Endothelial cell of umbilical vein (primary cell): Measurements from ENCODE around the gene TEX48. TPM values are rescaled to one million over a fixed set of nuclear protein-coding genes. Genes with fewer than 3 reads are reported as not detected.

ENCODE experiments used
- BruUV-seq: library from RNA; stranded (reverse); fragments of 400-500 nt; replicated peaks from 2 replicates; lab custom pipeline; 2021; lab: Mats Ljungman, UMichigan
- CTCF ChIA-PET: fragments of 300-600, 350-600 bp; sonication (Branson Sonifier 250); formaldehyde crosslinking; loops from one replicate; lab custom pipeline; 2021; ENCODE audit warnings: antibody characterized with exemption, inconsistent platforms; lab: Charles Lee
- POLR2A ChIA-PET: fragments of 300-600, 350-600 bp; sonication (Branson Sonifier 250); formaldehyde crosslinking; loops from one replicate; lab custom pipeline; 2021; ENCODE audit warnings: antibody characterized with exemption, inconsistent platforms; lab: Charles Lee
- DNase-seq: peaks from one replicate; pipeline ENCODE4 v3.0.0-alpha.2; 2011; ENCODE audit warnings: low read depth, low spot score
- FAIRE-seq: peaks from 2 replicates; lab custom pipeline; 2011; peaks lifted over from hg19 to GRCh38; lab: Jason Lieb, UNC
- H2AFZ ChIP-seq: 2 replicates; pipeline ENCODE4 v1.6.0; 2012; ENCODE audit warnings: low read depth, low read length, control low read depth, inconsistent platforms
- H3K27ac ChIP-seq: 2 replicates; pipeline ENCODE4 v1.5.1; 2011; ENCODE audit warnings: low read depth, mild to moderate bottlenecking, control low read depth, low read length, moderate library complexity; ENCODE audit not compliant: insufficient read depth
- H3K27me3 ChIP-seq, 2 experiments: 2 replicates each; pipeline versions ENCODE4 v1.6.0 to v1.6.1; 2011; ENCODE audit warnings: low read length in 2 of 2, mixed read lengths in 1 of 2; ENCODE audit not compliant: control insufficient read depth in 2 of 2, insufficient read depth in 2 of 2
- H3K36me3 ChIP-seq, 2 experiments: 2 replicates in 1 of 2; 3 replicates in 1 of 2; pipeline ENCODE4 v1.5.1; 2011; ENCODE audit warnings: low read length in 2 of 2, mild to moderate bottlenecking in 1 of 2, moderate library complexity in 1 of 2; ENCODE audit not compliant: control insufficient read depth in 2 of 2, insufficient read depth in 2 of 2; ENCODE audit errors: extremely low read depth in 1 of 2
- H3K4me1 ChIP-seq: 3 replicates; pipeline ENCODE4 v1.5.1; 2011; ENCODE audit warnings: mild to moderate bottlenecking, low read length; ENCODE audit not compliant: control insufficient read depth, insufficient read depth; ENCODE audit errors: extremely low read depth
- H3K4me2 ChIP-seq: 2 replicates; pipeline ENCODE4 v1.6.1; 2011; ENCODE audit warnings: low read length, control low read depth, mixed read lengths; ENCODE audit not compliant: insufficient read depth
- H3K4me3 ChIP-seq, 3 experiments: fragments of 200-600 bp in 1 of 3; sonication (generic), shearing (Covaris generic) in 1 of 3; replicated peaks in 1 of 3; 2 replicates each; pipeline ENCODE4 v1.5.1; 2011 to 2016; ENCODE audit warnings: control low read depth in 3 of 3, low read length in 3 of 3, mild to moderate bottlenecking in 2 of 3, inconsistent platforms in 1 of 3, low read depth in 1 of 3, moderate library complexity in 1 of 3; ENCODE audit not compliant: insufficient read depth in 1 of 3
- H3K79me2 ChIP-seq: 2 replicates; pipeline ENCODE4 v1.6.0; 2012; ENCODE audit warnings: low read length, inconsistent platforms; ENCODE audit not compliant: control insufficient read depth, insufficient read depth
- H3K9ac ChIP-seq: replicated peaks from 2 replicates; pipeline ENCODE3; 2011; ENCODE audit warnings: low read length, control low read depth; ENCODE audit not compliant: insufficient read depth; ENCODE audit errors: extremely low read depth
- H3K9me1 ChIP-seq: replicated peaks from 3 replicates; pipeline ENCODE4 v1.6.0; 2011; ENCODE audit warnings: mild to moderate bottlenecking, low read length; ENCODE audit not compliant: control insufficient read depth, insufficient read depth; ENCODE audit errors: extremely low read depth
- H3K9me3 ChIP-seq: replicated peaks from 2 replicates; pipeline ENCODE4 v1.5.1; 2012; ENCODE audit warnings: low read length, inconsistent platforms; ENCODE audit not compliant: control insufficient read depth, insufficient read depth
- H4K20me1 ChIP-seq: replicated peaks from 2 replicates; pipeline ENCODE3; 2011; ENCODE audit warnings: mild to moderate bottlenecking, low read length; ENCODE audit not compliant: control insufficient read depth, insufficient read depth; ENCODE audit errors: extremely low read depth
- EZH2 ChIP-seq: IDR thresholded peaks from 2 replicates; pipeline ENCODE4 v1.6.1; 2012; ENCODE audit warnings: borderline replicate concordance, low read depth, mild to moderate bottlenecking, moderate library complexity, low read length, inconsistent platforms; ENCODE audit not compliant: severe bottlenecking
- FOS ChIP-seq: IDR thresholded peaks from 2 replicates; pipeline ENCODE4 v1.6.1; 2011; ENCODE audit warnings: mild to moderate bottlenecking, low read length, moderate library complexity, borderline replicate concordance; ENCODE audit not compliant: insufficient read depth
- JUN ChIP-seq: IDR thresholded peaks from 2 replicates; pipeline ENCODE4 v1.6.1; 2011; ENCODE audit warnings: borderline replicate concordance, low read depth; ENCODE audit not compliant: insufficient read length, insufficient read depth
- MYC ChIP-seq: IDR thresholded peaks from one replicate; pipeline ENCODE4 v1.6.1; 2011; ENCODE audit warnings: mild to moderate bottlenecking, low read depth, low read length
- POLR2AphosphoS5 ChIP-seq: IDR thresholded peaks from 2 replicates; pipeline ENCODE4 v1.6.1; 2012; ENCODE audit warnings: low read depth, mild to moderate bottlenecking, control low read depth, low read length, moderate library complexity; ENCODE audit not compliant: insufficient read depth
- dilution Hi-C: fragments of 300-500 bp; cut with MboI; formaldehyde crosslinking; loops from one replicate; pipeline ENCODE4 v1.15.0; 2019; ENCODE audit warnings: low sequenced_read_pairs; ENCODE audit not compliant: extremely low pct_ligation_motif_present
- intact Hi-C: fragments of 100-400 bp; cut with micrococcal nuclease; formaldehyde crosslinking; loops from one replicate; pipeline ENCODE4 v1.10.0; 2022
- polyA plus RNA-seq, 4 experiments: library from polyadenylated mRNA; depleted of rRNA in 3 of 4; stranded (reverse) in 3 of 4; unstranded in 1 of 4; fragments of >200 nt; gene quantifications; 2 replicates each; pipeline versions ENCODE4 v1.2.1 to v1.2.3, GENCODE V29; 2011 to 2012; ENCODE audit warnings: missing spikeins in 1 of 4
- total RNA-seq: library from RNA; stranded (reverse); gene quantifications from 2 replicates; pipeline ENCODE4 v1.2.3, GENCODE V29; 2021
- TF ChIP-seq, protein P1 (sequence below), 2 donors: IDR thresholded peaks; 1 replicate in 1 of 2; 2 replicates in 1 of 2; pipeline ENCODE4 v1.5.1; 2011; ENCODE audit warnings: low read length in 2 of 2, mild to moderate bottlenecking in 2 of 2, moderate library complexity in 2 of 2, control low read depth in 1 of 2, inconsistent platforms in 1 of 2, low read depth in 1 of 2; ENCODE audit not compliant: insufficient read depth in 1 of 2; ENCODE audit errors: extremely low read depth in 1 of 2
- TF ChIP-seq, protein P2 (sequence below): IDR thresholded peaks from 2 replicates; pipeline ENCODE4 v1.6.1; 2011; ENCODE audit not compliant: insufficient read depth, insufficient read length

Gene TEX48
- total and polyA plus RNA-seq, 2 donors (not counting 3 experiments of a cell fraction or from before 2014, with no cell fraction given), result not detected

DNA sequence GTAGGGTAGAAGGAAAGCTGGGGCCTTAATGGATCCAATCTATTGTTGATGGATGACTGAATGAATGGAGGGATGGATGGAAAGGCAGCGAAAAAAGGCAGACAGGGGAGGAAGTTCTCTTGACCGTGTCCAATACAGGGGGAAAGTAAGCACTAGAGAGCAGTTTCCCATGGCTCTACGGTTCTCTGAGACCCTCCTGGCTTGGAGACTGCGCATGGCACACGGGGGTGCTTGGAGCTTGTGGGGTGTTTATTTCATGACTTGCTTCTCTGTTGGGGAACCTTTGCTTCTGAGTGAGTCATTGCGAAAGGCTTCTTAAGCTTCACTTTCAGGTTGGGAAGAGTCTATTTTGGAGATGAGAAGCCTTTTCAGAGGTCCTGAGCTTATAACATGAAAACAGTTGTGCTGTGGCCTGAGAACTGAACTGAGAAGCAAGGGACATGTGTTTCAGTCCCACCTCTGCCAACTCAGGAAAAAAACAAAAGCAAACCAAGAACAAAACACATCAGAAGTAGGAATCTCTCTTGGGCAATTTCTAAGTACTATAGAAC is 12.8 kb upstream of the TEX48 start:
- Histone ChIP-seq H3K9me1 (no peaks in the 10 kb centered on the region), H3K27me3 (no peaks in the 10 kb centered on the region), H3K4me2 (no peak overlapping the region), H3K9me3 (no peaks in the 10 kb centered on the region), H3K4me1 (peaks cover 8% of the 10 kb centered on the region), H3K9ac (no peak overlapping the region), H2AFZ (no peak overlapping the region), H3K27ac (no peak overlapping the region), H3K4me3 (no peak overlapping the region), H3K79me2 (no peaks in the 10 kb centered on the region), H3K36me3 (no peaks in the 10 kb centered on the region), H4K20me1 (no peaks in the 10 kb centered on the region)
- DNase-seq, result no peak
- CTCF ChIA-PET, result interaction anchor here (1.3 kb wide), 1 partner anchor 14 kb away, joined by 3 read pairs; no protein-coding TSS in a partner anchor
- intact Hi-C loops (no loop called here), dilution Hi-C loops (no loop called here)
- POLR2A ChIA-PET, result no interaction called here
- no TSS peak for BruUV-seq
- no peak for FAIRE-seq
- TF ChIP-seq MYC (no peak), EZH2 (no peak), FOS (no peak), POLR2AphosphoS5 (no peak), JUN (no peak)
- TF ChIP-seq, protein P1, sequence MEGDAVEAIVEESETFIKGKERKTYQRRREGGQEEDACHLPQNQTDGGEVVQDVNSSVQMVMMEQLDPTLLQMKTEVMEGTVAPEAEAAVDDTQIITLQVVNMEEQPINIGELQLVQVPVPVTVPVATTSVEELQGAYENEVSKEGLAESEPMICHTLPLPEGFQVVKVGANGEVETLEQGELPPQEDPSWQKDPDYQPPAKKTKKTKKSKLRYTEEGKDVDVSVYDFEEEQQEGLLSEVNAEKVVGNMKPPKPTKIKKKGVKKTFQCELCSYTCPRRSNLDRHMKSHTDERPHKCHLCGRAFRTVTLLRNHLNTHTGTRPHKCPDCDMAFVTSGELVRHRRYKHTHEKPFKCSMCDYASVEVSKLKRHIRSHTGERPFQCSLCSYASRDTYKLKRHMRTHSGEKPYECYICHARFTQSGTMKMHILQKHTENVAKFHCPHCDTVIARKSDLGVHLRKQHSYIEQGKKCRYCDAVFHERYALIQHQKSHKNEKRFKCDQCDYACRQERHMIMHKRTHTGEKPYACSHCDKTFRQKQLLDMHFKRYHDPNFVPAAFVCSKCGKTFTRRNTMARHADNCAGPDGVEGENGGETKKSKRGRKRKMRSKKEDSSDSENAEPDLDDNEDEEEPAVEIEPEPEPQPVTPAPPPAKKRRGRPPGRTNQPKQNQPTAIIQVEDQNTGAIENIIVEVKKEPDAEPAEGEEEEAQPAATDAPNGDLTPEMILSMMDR (IDR thresholded peaks at IDR 0.05; ENCODE audit: extremely low read depth in 1 of 2, insufficient read depth in 1 of 2, low read depth in 1 of 2, low read length in 2 of 2), result no peak
- TF ChIP-seq, protein P2, sequence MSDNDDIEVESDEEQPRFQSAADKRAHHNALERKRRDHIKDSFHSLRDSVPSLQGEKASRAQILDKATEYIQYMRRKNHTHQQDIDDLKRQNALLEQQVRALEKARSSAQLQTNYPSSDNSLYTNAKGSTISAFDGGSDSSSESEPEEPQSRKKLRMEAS, result no peak
